ENCODE results near the gene CLCA4.

- TF ChIP-seq CTCF (IDR thresholded peaks at IDR 0.05) (no peak), CREM (CRISPR knock-in tag; IDR thresholded peaks at IDR 0.05) (no peak), ZBTB43 (CRISPR knock-in tag; IDR thresholded peaks at IDR 0.05) (no peak), HMGXB4 (CRISPR knock-in tag; IDR thresholded peaks at IDR 0.05) (no peak), ATF2 (CRISPR knock-in tag; IDR thresholded peaks at IDR 0.05; ENCODE audit: borderline replicate concordance, low read depth) (no peak)
These were observed 8.1 kb upstream of the CLCA4 start for GRCh38 chr1:86538775-86539174.

All from WTC11 (cell line).